GM18498 (cell line): ENCODE measurements around the gene RRAS2.

Source experiments
- ATAC-seq: cut with Tn5 transposase; IDR thresholded peaks from one replicate; pipeline ENCODE4 v1.9.1; 2021; ENCODE audit warnings: mild to moderate bottlenecking, moderate library complexity; ENCODE audit not compliant: unreplicated experiment

RRAS2 gene

GRCh38 chr11:14340721-14341120 lies 18.3 kb downstream of the RRAS2 start:
- no peak for ATAC-seq

GRCh38 chr11:14339356-14339755 lies 19.6 kb downstream of the RRAS2 start:
- no peak for ATAC-seq

- ATAC-seq = no peak
Observed at GRCh38 chr11:14336507-14337503, 22.2 kb downstream of the RRAS2 start.

- no peak for ATAC-seq
Observed at GRCh38 chr11:14335712-14336111, 23.3 kb downstream of the RRAS2 start.

- no peak for ATAC-seq
Observed at GRCh38 chr11:14334893-14335292, 24.1 kb downstream of the RRAS2 start.

GRCh38 chr11:14334192-14334591 lies 24.8 kb downstream of the RRAS2 start:
- no peak for ATAC-seq

- peak; percentile 43 for ATAC-seq
Observed at GRCh38 chr11:14331476-14332136, 27.4 kb downstream of the RRAS2 start.

GRCh38 chr11:14330881-14331280 lies 28.1 kb downstream of the RRAS2 start:
- ATAC-seq = peak; percentile 15

GRCh38 chr11:14329702-14330101 lies 29.3 kb downstream of the RRAS2 start:
- no peak for ATAC-seq

GRCh38 chr11:14327116-14327515 lies 31.9 kb downstream of the RRAS2 start:
- ATAC-seq = peak; percentile 35

GRCh38 chr11:14323118-14323676 lies 35.8 kb downstream of the RRAS2 start:
- ATAC-seq = no peak

GRCh38 chr11:14322510-14322909 lies 36.5 kb downstream of the RRAS2 start:
- ATAC-seq = no peak

GRCh38 chr11:14320020-14320419 lies 39.0 kb downstream of the RRAS2 start:
- ATAC-seq = peak; percentile 55

GRCh38 chr11:14318581-14318981 lies 40.4 kb downstream of the RRAS2 start:
- no peak for ATAC-seq

- no peak for ATAC-seq
Observed at GRCh38 chr11:14317659-14318325, 41.2 kb downstream of the RRAS2 start.

GRCh38 chr11:14315130-14315529 lies 43.9 kb downstream of the RRAS2 start:
- peak; percentile 29 for ATAC-seq

- no peak for ATAC-seq
Observed at GRCh38 chr11:14314127-14314526, 44.9 kb downstream of the RRAS2 start.

- peak; percentile 1 for ATAC-seq
Observed at GRCh38 chr11:14312736-14313438, 46.1 kb downstream of the RRAS2 start.

GRCh38 chr11:14310679-14311078 lies 48.3 kb downstream of the RRAS2 start:
- ATAC-seq = no peak

- no peak for ATAC-seq
Observed at GRCh38 chr11:14309425-14310192, 49.4 kb downstream of the RRAS2 start.
